ENCODE measurements around the gene DCLK1.

DNA sequence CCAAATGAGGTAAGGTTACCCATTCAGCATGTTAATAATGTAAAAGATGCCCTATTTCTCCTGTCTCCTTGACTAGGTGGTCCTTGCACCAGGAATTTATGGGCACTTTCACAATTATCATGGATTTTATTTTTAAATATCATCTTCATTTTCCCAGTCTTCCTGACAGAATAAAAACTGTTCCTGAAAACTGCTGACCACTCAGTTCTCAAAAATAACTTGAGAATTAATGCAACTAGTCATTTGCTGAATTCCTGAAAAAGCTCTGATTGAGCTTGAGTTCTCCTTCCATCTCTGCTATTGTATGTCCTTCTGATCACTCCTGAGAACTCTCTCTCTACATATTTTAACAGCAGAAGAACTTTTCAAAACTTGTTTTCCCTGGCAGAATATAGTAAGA lies 55.0 kb downstream of the DCLK1 start:
- TF ChIP-seq POLR2A (IDR thresholded peaks at IDR 0.05) (no peak), EP300 (IDR thresholded peaks at IDR 0.05) (no peak)
- TF ChIP-seq, protein P1, sequence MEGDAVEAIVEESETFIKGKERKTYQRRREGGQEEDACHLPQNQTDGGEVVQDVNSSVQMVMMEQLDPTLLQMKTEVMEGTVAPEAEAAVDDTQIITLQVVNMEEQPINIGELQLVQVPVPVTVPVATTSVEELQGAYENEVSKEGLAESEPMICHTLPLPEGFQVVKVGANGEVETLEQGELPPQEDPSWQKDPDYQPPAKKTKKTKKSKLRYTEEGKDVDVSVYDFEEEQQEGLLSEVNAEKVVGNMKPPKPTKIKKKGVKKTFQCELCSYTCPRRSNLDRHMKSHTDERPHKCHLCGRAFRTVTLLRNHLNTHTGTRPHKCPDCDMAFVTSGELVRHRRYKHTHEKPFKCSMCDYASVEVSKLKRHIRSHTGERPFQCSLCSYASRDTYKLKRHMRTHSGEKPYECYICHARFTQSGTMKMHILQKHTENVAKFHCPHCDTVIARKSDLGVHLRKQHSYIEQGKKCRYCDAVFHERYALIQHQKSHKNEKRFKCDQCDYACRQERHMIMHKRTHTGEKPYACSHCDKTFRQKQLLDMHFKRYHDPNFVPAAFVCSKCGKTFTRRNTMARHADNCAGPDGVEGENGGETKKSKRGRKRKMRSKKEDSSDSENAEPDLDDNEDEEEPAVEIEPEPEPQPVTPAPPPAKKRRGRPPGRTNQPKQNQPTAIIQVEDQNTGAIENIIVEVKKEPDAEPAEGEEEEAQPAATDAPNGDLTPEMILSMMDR (IDR thresholded peaks at IDR 0.05): no peak
